Uterus (tissue), 4 donors: Measurements from ENCODE around the gene PRLH. TPM values are rescaled to one million over a fixed set of nuclear protein-coding genes. Genes with fewer than 3 reads are reported as not detected.

Experiments used
- DNase-seq, 2 donors: peaks; one replicate each; pipeline ENCODE4 v3.0.0-alpha.2; 2019 to 2020
- H3K27ac ChIP-seq, 2 donors: fragments of 200-600 bp; sonication (generic); 1 replicate in 1 of 2; 2 replicates in 1 of 2; pipeline ENCODE4 v1.5.1; 2016 to 2018
- H3K27me3 ChIP-seq, 2 donors: fragments of 200-600 bp; sonication (generic); one replicate each; pipeline ENCODE4 v1.5.1; 2018 to 2019; ENCODE audit warnings: control low read depth in 1 of 2
- H3K36me3 ChIP-seq, 2 donors: fragments of 200-600 bp; sonication (generic); one replicate each; pipeline ENCODE4 v1.5.1; 2019; ENCODE audit warnings: control low read depth in 1 of 2
- H3K4me1 ChIP-seq, 2 donors: fragments of 200-600 bp; sonication (generic); one replicate each; pipeline ENCODE4 v1.5.1; 2018 to 2019; ENCODE audit warnings: control low read depth in 1 of 2
- H3K4me3 ChIP-seq, 2 donors: fragments of 200-600 bp; sonication (generic); 1 replicate in 1 of 2; 2 replicates in 1 of 2; pipeline ENCODE4 v1.5.1; 2018 to 2019; ENCODE audit warnings: mild to moderate bottlenecking in 1 of 2
- H3K9me3 ChIP-seq, 2 donors: fragments of 200-600 bp; sonication (generic); one replicate each; pipeline ENCODE4 v1.5.1; 2019; ENCODE audit warnings: control low read depth in 1 of 2
- POLR2A ChIP-seq, 2 donors: fragments of 450-650 bp; IDR thresholded peaks; one replicate each; pipeline ENCODE4 v1.6.1; 2016; ENCODE audit warnings: antibody characterized with exemption in 2 of 2, mild to moderate bottlenecking in 1 of 2, moderate library complexity in 1 of 2
- intact Hi-C: fragments of 100-400 bp; cut with DNase I; formaldehyde crosslinking; loops from one replicate; pipeline ENCODE4 v1.15.1; 2023; ENCODE audit warnings: low total_unique reads
- total RNA-seq, 4 donors: library from RNA; depleted of rRNA in 3 of 4; stranded (reverse); fragments of >200 nt in 3 of 4; gene quantifications; one replicate each; pipeline versions ENCODE4 v1.1.0 to v1.2.4, GENCODE V29; 2014 to 2023
- TF ChIP-seq, protein P1 (sequence below), 4 experiments: fragments of 200-600 bp in 2 of 4; fragments of 450-650 bp in 2 of 4; sonication (generic) in 2 of 4; IDR thresholded peaks; one replicate each; pipeline ENCODE4 v1.5.1; 2016 to 2019; ENCODE audit warnings: antibody characterized with exemption in 4 of 4, mild to moderate bottlenecking in 2 of 4, moderate library complexity in 1 of 4
- donor health status: DM: yes; HTN: yes; CAD: no.

PRLH gene
- total RNA-seq, 4 donors from 2014 or later = not detected

DNA sequence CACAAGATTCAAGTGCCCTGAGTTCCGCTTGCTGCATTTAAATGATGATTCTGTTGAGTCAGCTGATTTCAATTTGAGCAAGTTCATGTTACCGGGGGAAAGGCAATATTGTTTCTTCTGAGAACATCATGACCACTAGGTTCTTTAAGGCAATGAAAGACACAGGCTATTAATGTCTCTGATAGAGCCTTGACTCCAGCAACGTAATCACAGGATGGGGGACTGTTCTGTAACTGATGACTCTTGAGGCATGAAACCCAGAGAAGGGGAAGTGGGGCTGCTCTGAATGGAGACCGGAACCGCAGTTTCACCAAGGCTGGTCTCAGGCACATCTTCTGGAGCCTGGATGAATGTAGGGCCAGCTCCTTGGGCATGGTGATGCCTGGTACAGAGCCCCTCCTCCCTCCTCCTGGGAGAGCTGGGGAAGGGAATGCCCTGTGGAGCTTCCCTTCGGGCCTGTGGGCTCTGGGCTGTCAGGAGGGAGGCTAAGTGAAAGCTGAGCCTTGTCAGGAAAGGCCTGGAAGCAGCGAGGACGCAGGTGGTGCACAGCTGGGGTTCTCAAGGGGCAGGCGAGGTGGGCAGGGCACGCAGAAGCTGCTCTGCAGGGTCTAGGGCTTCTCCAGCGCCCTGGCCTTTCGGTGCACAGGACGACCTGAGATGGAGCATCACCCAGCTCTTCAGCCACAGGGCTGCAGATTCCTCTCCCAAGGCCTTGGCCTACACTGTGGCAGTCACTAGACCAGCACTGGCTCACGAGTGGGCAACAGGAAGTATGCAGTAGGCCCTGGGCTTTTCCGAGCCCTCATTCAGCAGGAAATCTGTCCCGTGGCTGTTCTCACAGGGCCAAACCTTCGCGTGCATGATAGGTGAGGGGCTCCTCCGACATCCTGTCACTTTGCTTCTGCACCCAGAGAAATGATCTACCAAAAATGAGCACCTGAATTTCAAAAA is 36.6 kb upstream of the PRLH start:
- intact Hi-C loops = no loop called here
- Histone ChIP-seq H3K4me3 (no peak overlapping the region), H3K27ac (no peak overlapping the region), H3K4me1 (no peaks in the 10 kb centered on the region), H3K27me3 (no peaks in the 10 kb centered on the region), H3K36me3 (no peaks in the 10 kb centered on the region), H3K9me3 (no peaks in the 10 kb centered on the region)
- no peak for TF ChIP-seq POLR2A (IDR thresholded peaks at IDR 0.05)
- TF ChIP-seq, protein P1, sequence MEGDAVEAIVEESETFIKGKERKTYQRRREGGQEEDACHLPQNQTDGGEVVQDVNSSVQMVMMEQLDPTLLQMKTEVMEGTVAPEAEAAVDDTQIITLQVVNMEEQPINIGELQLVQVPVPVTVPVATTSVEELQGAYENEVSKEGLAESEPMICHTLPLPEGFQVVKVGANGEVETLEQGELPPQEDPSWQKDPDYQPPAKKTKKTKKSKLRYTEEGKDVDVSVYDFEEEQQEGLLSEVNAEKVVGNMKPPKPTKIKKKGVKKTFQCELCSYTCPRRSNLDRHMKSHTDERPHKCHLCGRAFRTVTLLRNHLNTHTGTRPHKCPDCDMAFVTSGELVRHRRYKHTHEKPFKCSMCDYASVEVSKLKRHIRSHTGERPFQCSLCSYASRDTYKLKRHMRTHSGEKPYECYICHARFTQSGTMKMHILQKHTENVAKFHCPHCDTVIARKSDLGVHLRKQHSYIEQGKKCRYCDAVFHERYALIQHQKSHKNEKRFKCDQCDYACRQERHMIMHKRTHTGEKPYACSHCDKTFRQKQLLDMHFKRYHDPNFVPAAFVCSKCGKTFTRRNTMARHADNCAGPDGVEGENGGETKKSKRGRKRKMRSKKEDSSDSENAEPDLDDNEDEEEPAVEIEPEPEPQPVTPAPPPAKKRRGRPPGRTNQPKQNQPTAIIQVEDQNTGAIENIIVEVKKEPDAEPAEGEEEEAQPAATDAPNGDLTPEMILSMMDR (IDR thresholded peaks at IDR 0.05) = no peak
- no peak for DNase-seq

DNA sequence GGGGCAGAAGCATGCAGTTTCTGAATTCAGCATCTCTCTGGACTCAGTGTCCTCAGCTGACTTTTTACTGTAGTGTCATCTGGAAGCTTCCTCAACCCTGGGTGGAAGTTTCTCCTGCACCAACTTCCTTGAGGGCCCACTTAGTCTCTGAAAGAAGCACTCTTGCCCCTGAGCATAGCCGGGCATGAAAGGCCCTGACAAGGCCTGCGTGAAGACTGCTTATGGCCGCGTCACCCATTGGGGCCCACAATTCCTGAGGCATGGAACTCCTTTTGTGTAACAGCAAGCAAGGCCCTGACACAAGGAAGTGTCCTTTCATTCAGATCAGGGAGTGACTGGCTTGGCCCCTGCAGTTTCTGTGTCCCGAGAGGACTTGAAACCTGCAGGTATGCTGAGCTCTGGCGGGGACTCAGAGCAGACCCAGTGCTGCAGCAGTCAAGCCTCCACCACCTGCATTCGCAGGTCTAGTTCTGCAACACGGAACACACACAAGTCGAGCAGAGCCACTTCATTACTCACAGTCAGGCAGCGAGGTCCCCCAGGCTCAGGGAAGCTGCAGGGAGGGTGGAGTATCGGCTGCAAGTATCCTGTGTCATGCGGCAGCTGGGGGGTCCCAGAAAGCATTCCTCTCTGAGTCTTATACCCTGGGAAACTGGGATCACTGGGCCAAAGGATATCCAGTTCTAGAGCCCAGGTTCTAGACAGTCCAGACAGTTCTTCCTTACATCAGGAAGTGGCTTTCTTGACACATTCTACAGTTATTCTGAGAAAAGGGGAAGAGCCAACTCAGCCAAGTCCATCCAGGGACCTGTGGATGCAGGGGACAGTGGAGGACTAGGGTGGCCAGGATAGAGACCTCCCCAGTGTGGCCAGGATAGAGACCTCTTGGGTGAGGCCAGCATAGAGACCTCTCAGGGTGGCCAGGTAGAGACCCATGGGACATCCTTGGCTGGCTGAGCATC is 35.6 kb upstream of the PRLH start:
- H3K36me3 ChIP-seq = no peaks in the 10 kb centered on the region
- DNase-seq = no peak
- H3K4me1 ChIP-seq = no peaks in the 10 kb centered on the region
- no peaks in the 10 kb centered on the region for H3K27me3 ChIP-seq
- no peak overlapping the region for H3K27ac ChIP-seq
- H3K4me3 ChIP-seq = no peak overlapping the region
- no peak for TF ChIP-seq POLR2A (IDR thresholded peaks at IDR 0.05)
- TF ChIP-seq, protein P1 (IDR thresholded peaks at IDR 0.05) = no peak
- intact Hi-C loops = no loop called here
- H3K9me3 ChIP-seq = no peaks in the 10 kb centered on the region

DNA sequence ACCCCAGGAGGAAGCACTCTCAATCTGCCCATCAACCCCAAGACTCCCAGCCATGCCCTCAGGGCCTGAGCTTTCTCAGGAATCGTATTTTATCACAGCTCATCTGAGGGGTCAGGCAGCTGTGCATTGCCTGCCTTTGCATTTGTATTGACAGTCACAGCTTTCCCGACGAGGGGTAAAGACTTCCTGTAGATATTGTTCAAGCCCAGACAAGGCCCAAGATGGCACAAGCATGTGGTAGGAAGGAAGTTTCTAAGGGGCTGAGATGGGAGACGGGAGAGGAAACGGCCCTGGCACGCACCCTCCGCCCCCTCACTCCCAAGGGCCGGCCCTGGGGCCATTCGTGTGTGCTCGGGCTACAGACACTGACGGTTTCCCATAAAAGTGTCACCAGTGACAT is 34.2 kb upstream of the PRLH start:
- intact Hi-C loops = no loop called here
- Histone ChIP-seq H3K9me3 (no peaks in the 10 kb centered on the region), H3K27me3 (no peaks in the 10 kb centered on the region), H3K4me1 (no peaks in the 10 kb centered on the region), H3K4me3 (no peak overlapping the region), H3K27ac (no peak overlapping the region), H3K36me3 (no peaks in the 10 kb centered on the region)
- TF ChIP-seq, protein P1 (IDR thresholded peaks at IDR 0.05) = no peak
- no peak for TF ChIP-seq POLR2A (IDR thresholded peaks at IDR 0.05)
- DNase-seq = no peak

DNA sequence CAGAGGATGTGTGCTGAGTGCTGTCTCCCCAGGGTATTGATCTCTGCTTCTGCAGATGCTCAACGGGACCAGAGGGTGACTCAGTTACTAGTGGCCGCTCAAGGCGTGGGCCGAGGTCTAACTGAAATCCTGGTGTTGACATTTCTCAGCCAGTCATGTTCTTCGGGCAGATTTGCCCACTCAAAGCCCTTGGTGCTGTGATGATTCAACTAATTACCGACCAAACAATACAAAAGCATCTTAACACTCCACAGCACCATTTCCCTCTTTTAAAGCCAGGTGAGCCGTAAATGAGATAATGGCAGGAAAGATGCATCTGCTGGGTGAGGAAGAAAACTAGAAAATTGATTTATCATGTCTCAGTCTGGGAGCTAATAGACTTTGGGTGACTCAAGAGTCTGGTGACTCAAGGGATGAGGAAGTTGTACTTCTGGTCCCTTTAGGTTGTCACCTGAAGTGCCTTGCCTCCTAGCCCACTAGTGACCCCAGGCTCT is 32.7 kb upstream of the PRLH start:
- no peaks in the 10 kb centered on the region for H3K9me3 ChIP-seq
- H3K4me1 ChIP-seq = no peaks in the 10 kb centered on the region
- no peaks in the 10 kb centered on the region for H3K36me3 ChIP-seq
- TF ChIP-seq, protein P1 (IDR thresholded peaks at IDR 0.05) = no peak
- no peak for TF ChIP-seq POLR2A (IDR thresholded peaks at IDR 0.05)
- intact Hi-C loops = no loop called here
- H3K27me3 ChIP-seq = no peaks in the 10 kb centered on the region
- no peak overlapping the region for H3K27ac ChIP-seq
- no peak overlapping the region for H3K4me3 ChIP-seq
- DNase-seq = no peak
